Keratinocyte (primary cell): Measurements from ENCODE around the gene SYCE3. TPM values are rescaled to one million over a fixed set of nuclear protein-coding genes. Genes with fewer than 3 reads are reported as not detected.

Source experiments
- DNase-seq: peaks from one replicate; pipeline ENCODE4 v3.0.0-alpha.2; 2011; ENCODE audit warnings: low read depth, missing footprints, low spot score
- FAIRE-seq: peaks from 2 replicates; lab custom pipeline; 2011; peaks lifted over from hg19 to GRCh38; lab: Jason Lieb, UNC
- H2AFZ ChIP-seq: 2 replicates; pipeline ENCODE4 v1.6.0; 2012; ENCODE audit warnings: low read length, control low read depth, inconsistent platforms; ENCODE audit not compliant: control insufficient read depth
- H3K27ac ChIP-seq: 2 replicates; pipeline ENCODE4 v1.5.1; 2011; ENCODE audit warnings: low read length; ENCODE audit not compliant: control insufficient read depth, insufficient read depth
- H3K27me3 ChIP-seq: 3 replicates; pipeline ENCODE4 v1.6.0; 2011; ENCODE audit warnings: low read length; ENCODE audit not compliant: control insufficient read depth, insufficient read depth; ENCODE audit errors: extremely low read depth
- H3K36me3 ChIP-seq, 2 experiments: 2 replicates in 1 of 2; 3 replicates in 1 of 2; pipeline ENCODE4 v1.5.1; 2011; ENCODE audit warnings: low read length in 2 of 2, mild to moderate bottlenecking in 1 of 2; ENCODE audit not compliant: control insufficient read depth in 2 of 2, insufficient read depth in 2 of 2; ENCODE audit errors: extremely low read depth in 1 of 2
- H3K4me1 ChIP-seq: 3 replicates; pipeline ENCODE4 v1.5.1; 2011; ENCODE audit warnings: low read length; ENCODE audit not compliant: control insufficient read depth, insufficient read depth; ENCODE audit errors: extremely low read depth
- H3K4me2 ChIP-seq: 3 replicates; pipeline ENCODE4 v1.6.0; 2011; ENCODE audit warnings: low read depth, low read length; ENCODE audit not compliant: control insufficient read depth, insufficient read depth; ENCODE audit errors: extremely low read depth
- H3K4me3 ChIP-seq, 3 experiments: fragments of 200-600 bp in 1 of 3; sonication (generic) in 1 of 3; 2 replicates in 2 of 3; 3 replicates in 1 of 3; pipeline ENCODE4 v1.5.1; 2011 to 2016; ENCODE audit warnings: low read length in 3 of 3, mild to moderate bottlenecking in 3 of 3, control low read depth in 2 of 3, inconsistent platforms in 1 of 3, low read depth in 1 of 3, mixed read lengths in 1 of 3, mixed run types in 1 of 3, moderate library complexity in 1 of 3; ENCODE audit not compliant: control insufficient read depth in 2 of 3, insufficient read depth in 2 of 3; ENCODE audit errors: extremely low read depth in 1 of 3
- H3K79me2 ChIP-seq: 2 replicates; pipeline ENCODE4 v1.6.0; 2012; ENCODE audit warnings: low read length; ENCODE audit not compliant: control insufficient read depth, insufficient read depth
- H3K9ac ChIP-seq: 3 replicates; pipeline ENCODE4 v1.6.0; 2011; ENCODE audit warnings: low read length; ENCODE audit not compliant: control insufficient read depth, insufficient read depth; ENCODE audit errors: extremely low read depth
- H3K9me1 ChIP-seq: 3 replicates; pipeline ENCODE4 v1.6.0; 2011; ENCODE audit warnings: low read length; ENCODE audit not compliant: control insufficient read depth, insufficient read depth; ENCODE audit errors: extremely low read depth
- H3K9me3 ChIP-seq: 2 replicates; pipeline ENCODE4 v1.5.1; 2012; ENCODE audit warnings: low read depth, low read length; ENCODE audit not compliant: control insufficient read depth
- H4K20me1 ChIP-seq: 3 replicates; pipeline ENCODE4 v1.6.0; 2011; ENCODE audit warnings: low read length; ENCODE audit not compliant: control insufficient read depth, insufficient read depth; ENCODE audit errors: extremely low read depth
- CTCF ChIP-seq, 3 experiments: IDR thresholded peaks in 1 of 3; conservative IDR thresholded peaks in 1 of 3; optimal IDR thresholded peaks in 1 of 3; 2 replicates in 2 of 3; 3 replicates in 1 of 3; pipeline versions ENCODE3 to v1.5.1; 2011; ENCODE audit warnings: low read length in 3 of 3, mild to moderate bottlenecking in 3 of 3, moderate library complexity in 2 of 3, control low read depth in 1 of 3, inconsistent platforms in 1 of 3; ENCODE audit not compliant: insufficient read depth in 2 of 3; ENCODE audit errors: extremely low read depth in 1 of 3
- EZH2 ChIP-seq: IDR thresholded peaks from one replicate; pipeline ENCODE4 v1.6.1; 2012; ENCODE audit warnings: inconsistent platforms, mild to moderate bottlenecking, low read length, moderate library complexity
- dilution Hi-C: fragments of 300-500 bp; cut with MboI; formaldehyde crosslinking; loops from one replicate; pipeline ENCODE4 v1.7.0; 2020; ENCODE audit warnings: low sequenced_read_pairs; ENCODE audit not compliant: extremely low pct_ligation_motif_present
- polyA plus RNA-seq, 5 experiments: library from polyadenylated mRNA; depleted of rRNA in 3 of 5; stranded (reverse) in 3 of 5; stranded (forward) in 1 of 5; unstranded in 1 of 5; fragments of >200 nt; gene quantifications; 1 replicate in 1 of 5; 2 replicates in 3 of 5; 3 replicates in 1 of 5; pipeline versions ENCODE4 v1.2.1 to v1.2.3, GENCODE V29; 2011 to 2012; ENCODE audit warnings: missing spikeins in 2 of 5, low read depth in 1 of 5, low replicate concordance in 1 of 5

SYCE3 gene
- polyA plus RNA-seq, 1 donor (not counting 4 experiments of a cell fraction or from before 2014, with no cell fraction given) = 0.17 TPM

- Histone ChIP-seq H3K4me3 (no peak overlapping the region), H3K4me2 (no peak overlapping the region), H3K27ac (no peak overlapping the region), H3K36me3 (peaks cover 6 to 17% of the 10 kb centered on the region in 2 experiments), H4K20me1 (no peaks in the 10 kb centered on the region), H3K79me2 (peaks cover 13% of the 10 kb centered on the region), H3K4me1 (peaks cover 12% of the 10 kb centered on the region), H3K9me1 (no peaks in the 10 kb centered on the region), H2AFZ (no peak overlapping the region), H3K9ac (no peak overlapping the region), H3K27me3 (no peaks in the 10 kb centered on the region), H3K9me3 (no peaks in the 10 kb centered on the region)
- DNase-seq (no peak), FAIRE-seq (no peak)
- TF ChIP-seq EZH2 = no peak
- no peak for TF ChIP-seq CTCF (optimal IDR thresholded peaks at IDR 0.05 in 1 of 3, IDR thresholded peaks at IDR 0.05 in 1 of 3, conservative IDR thresholded peaks at IDR 0.05 in 1 of 3; ENCODE audit: extremely low read depth in 1 of 3, insufficient read depth in 2 of 3, low read length in 3 of 3)
- dilution Hi-C loops = no loop called here
These were observed 59.9 kb downstream of the SYCE3 start for GRCh38 chr22:50502628-50503474.

DNA sequence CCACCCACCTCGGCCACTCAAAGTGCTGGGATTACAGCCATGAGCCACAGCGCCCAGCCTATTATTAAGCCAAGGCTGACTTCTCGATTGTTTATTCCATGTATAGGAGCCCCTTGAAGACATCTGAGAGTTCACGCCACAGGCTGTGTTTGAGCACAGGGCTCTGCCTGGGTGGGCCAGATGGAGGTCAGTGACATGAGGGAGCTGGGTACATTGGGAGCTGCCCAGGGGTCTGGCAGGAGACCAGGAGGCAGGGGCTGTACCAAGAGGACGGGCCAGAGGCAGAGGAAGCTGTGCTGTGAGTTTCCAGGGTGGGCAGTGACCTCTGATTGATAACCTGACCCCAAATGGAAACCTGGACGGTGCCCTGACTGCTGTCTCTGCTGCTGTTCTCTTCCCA is 60.6 kb downstream of the SYCE3 start:
- peaks cover 12% of the 10 kb centered on the region for H3K4me1 ChIP-seq
- H3K9me3 ChIP-seq = no peaks in the 10 kb centered on the region
- H3K4me2 ChIP-seq = no peak overlapping the region
- no peak for FAIRE-seq
- no peak overlapping the region for H3K4me3 ChIP-seq
- no peak for TF ChIP-seq EZH2
- no peak for TF ChIP-seq CTCF (optimal IDR thresholded peaks at IDR 0.05 in 1 of 3, IDR thresholded peaks at IDR 0.05 in 1 of 3, conservative IDR thresholded peaks at IDR 0.05 in 1 of 3; ENCODE audit: extremely low read depth in 1 of 3, insufficient read depth in 2 of 3, low read length in 3 of 3)
- no peaks in the 10 kb centered on the region for H3K27me3 ChIP-seq
- H3K9me1 ChIP-seq = no peaks in the 10 kb centered on the region
- dilution Hi-C loops = no loop called here
- peaks cover 6 to 17% of the 10 kb centered on the region in 2 experiments for H3K36me3 ChIP-seq
- no peak overlapping the region for H3K9ac ChIP-seq
- DNase-seq = no peak
- H2AFZ ChIP-seq = no peak overlapping the region
- H4K20me1 ChIP-seq = no peaks in the 10 kb centered on the region
- H3K27ac ChIP-seq = no peak overlapping the region
- peaks cover 11% of the 10 kb centered on the region for H3K79me2 ChIP-seq

Other genes starting within 250 kb of the SYCE3 start
- 0.94 to 3.1 TPM (median 1.4 TPM) in 3 replicates for gene DENND6B, start 235.9 kb downstream of the SYCE3 start, polyA plus RNA-seq
- gene PPP6R2, start 219.6 kb downstream of the SYCE3 start, polyA plus RNA-seq = 19.8 to 29.7 TPM (median 23.2 TPM) in 3 replicates
- 16.2 to 34.4 TPM (median 25.8 TPM) in 3 replicates for gene SBF1, start 87.9 kb downstream of the SYCE3 start, polyA plus RNA-seq
- 0.21 to 0.54 TPM (median 0.27 TPM) in 3 replicates for gene ADM2, start 81.4 kb downstream of the SYCE3 start, polyA plus RNA-seq
- not detected in 3 replicates for gene MIOX, start 76.1 kb downstream of the SYCE3 start, polyA plus RNA-seq
- gene LMF2, start 55.2 kb downstream of the SYCE3 start, polyA plus RNA-seq = 13.2 to 29.4 TPM (median 22.0 TPM) in 3 replicates
- gene NCAPH2, start 54.7 kb downstream of the SYCE3 start, polyA plus RNA-seq = 11.0 to 16.4 TPM (median 11.4 TPM) in 3 replicates
- gene SCO2, start 37.3 kb downstream of the SYCE3 start, polyA plus RNA-seq = 1.9 to 4.3 TPM (median 2.4 TPM) in 3 replicates
- 25.5 to 121 TPM (median 40.3 TPM) in 3 replicates for gene TYMP, start 32.9 kb downstream of the SYCE3 start, polyA plus RNA-seq
- 0.01 to 0.08 TPM in 2 of 3 replicates, not detected in the other for gene KLHDC7B, start 17.0 kb downstream of the SYCE3 start, polyA plus RNA-seq
- 10.2 to 14.6 TPM (median 11.0 TPM) in 3 replicates for gene CPT1B, start 15.5 kb upstream of the SYCE3 start, polyA plus RNA-seq
- 39.5 to 54.9 TPM (median 49.0 TPM) in 3 replicates for gene CHKB, start 19.9 kb upstream of the SYCE3 start, polyA plus RNA-seq
- gene MAPK8IP2, start 37.9 kb upstream of the SYCE3 start, polyA plus RNA-seq = 0.29 to 1.0 TPM (median 0.31 TPM) in 3 replicates
- gene ARSA, start 65.2 kb upstream of the SYCE3 start, polyA plus RNA-seq = 12.1 to 20.8 TPM (median 19.5 TPM) in 3 replicates
- 1.00 to 1.8 TPM (median 1.6 TPM) in 3 replicates for gene SHANK3, start 109.9 kb upstream of the SYCE3 start, polyA plus RNA-seq
- not detected in 3 replicates for gene ACR, start 175.3 kb upstream of the SYCE3 start, polyA plus RNA-seq
- gene RABL2B, start 220.7 kb upstream of the SYCE3 start, polyA plus RNA-seq = 29.8 to 38.1 TPM (median 30.7 TPM) in 3 replicates